ENCODE data around the gene CALD1. TPM values are rescaled to one million over a fixed set of nuclear protein-coding genes. Genes with fewer than 3 reads are reported as not detected.

Gene CALD1
- total RNA-seq, 1 donor from 2014 or later: 230 TPM

DNA sequence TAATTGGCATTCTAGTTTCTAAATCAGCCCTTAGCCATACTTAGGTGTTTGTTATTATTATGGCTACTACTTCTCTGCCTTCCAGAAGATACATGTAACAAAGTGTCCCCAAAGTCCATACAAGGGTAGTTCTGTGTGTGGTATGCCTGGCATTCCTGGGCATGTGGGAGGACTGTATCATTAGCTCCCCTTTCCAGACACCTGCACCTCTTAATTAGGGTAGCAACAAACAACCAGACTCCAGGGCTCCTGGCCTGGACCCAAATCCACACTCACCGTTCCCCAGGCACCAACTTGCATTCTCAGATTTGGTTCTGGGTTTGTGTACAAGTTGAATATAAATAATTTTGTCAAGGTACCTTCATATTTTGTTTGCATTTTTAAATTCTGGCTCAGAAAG is 15.5 kb upstream of the CALD1 start:
- Mint-ChIP-seq H3K4me3 (ENCODE audit: unreplicated experiment) (no peak overlapping the region), H3K9me3 (ENCODE audit: unreplicated experiment) (no peaks in the 10 kb centered on the region), H3K4me1 (ENCODE audit: unreplicated experiment) (peaks cover 8% of the 10 kb centered on the region), H3K36me3 (ENCODE audit: low read depth, unreplicated experiment) (no peaks in the 10 kb centered on the region), H3K27ac (ENCODE audit: unreplicated experiment) (no peak overlapping the region), H3K27me3 (ENCODE audit: unreplicated experiment) (peaks cover 10% of the 10 kb centered on the region)
- TF ChIP-seq, protein P1, sequence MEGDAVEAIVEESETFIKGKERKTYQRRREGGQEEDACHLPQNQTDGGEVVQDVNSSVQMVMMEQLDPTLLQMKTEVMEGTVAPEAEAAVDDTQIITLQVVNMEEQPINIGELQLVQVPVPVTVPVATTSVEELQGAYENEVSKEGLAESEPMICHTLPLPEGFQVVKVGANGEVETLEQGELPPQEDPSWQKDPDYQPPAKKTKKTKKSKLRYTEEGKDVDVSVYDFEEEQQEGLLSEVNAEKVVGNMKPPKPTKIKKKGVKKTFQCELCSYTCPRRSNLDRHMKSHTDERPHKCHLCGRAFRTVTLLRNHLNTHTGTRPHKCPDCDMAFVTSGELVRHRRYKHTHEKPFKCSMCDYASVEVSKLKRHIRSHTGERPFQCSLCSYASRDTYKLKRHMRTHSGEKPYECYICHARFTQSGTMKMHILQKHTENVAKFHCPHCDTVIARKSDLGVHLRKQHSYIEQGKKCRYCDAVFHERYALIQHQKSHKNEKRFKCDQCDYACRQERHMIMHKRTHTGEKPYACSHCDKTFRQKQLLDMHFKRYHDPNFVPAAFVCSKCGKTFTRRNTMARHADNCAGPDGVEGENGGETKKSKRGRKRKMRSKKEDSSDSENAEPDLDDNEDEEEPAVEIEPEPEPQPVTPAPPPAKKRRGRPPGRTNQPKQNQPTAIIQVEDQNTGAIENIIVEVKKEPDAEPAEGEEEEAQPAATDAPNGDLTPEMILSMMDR (IDR thresholded peaks at IDR 0.05; ENCODE audit: unreplicated experiment): no peak
- no peak for DNase-seq (ENCODE audit: low spot score)

DNA sequence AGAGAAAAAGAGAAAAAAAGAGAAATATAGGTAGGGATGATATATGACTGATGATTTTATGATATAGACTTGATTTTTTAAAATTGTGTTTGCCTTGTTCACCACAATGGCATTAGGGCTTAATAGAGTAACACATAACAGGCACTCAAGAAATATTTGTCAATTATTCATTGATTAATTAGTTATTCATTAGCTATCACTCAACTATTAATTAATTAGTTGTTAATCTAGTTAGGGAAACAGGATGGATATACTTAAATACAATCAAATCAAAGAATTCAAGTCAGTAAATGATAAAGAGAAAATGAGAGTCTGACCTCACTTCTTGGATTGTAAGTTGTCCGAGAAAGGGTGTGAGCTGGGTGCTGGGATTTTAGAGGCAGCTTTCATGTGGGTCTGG is 15.1 kb upstream of the CALD1 start:
- DNase-seq (ENCODE audit: low spot score): no peak
- no peak overlapping the region for H3K27ac Mint-ChIP-seq (ENCODE audit: unreplicated experiment)
- no peaks in the 10 kb centered on the region for H3K36me3 Mint-ChIP-seq (ENCODE audit: low read depth, unreplicated experiment)
- no peaks in the 10 kb centered on the region for H3K9me3 Mint-ChIP-seq (ENCODE audit: unreplicated experiment)
- H3K4me3 Mint-ChIP-seq (ENCODE audit: unreplicated experiment): no peak overlapping the region
- H3K4me1 Mint-ChIP-seq (ENCODE audit: unreplicated experiment): peaks cover 8% of the 10 kb centered on the region
- TF ChIP-seq, protein P1 (IDR thresholded peaks at IDR 0.05; ENCODE audit: unreplicated experiment): no peak
- H3K27me3 Mint-ChIP-seq (ENCODE audit: unreplicated experiment): peaks cover 10% of the 10 kb centered on the region

DNA sequence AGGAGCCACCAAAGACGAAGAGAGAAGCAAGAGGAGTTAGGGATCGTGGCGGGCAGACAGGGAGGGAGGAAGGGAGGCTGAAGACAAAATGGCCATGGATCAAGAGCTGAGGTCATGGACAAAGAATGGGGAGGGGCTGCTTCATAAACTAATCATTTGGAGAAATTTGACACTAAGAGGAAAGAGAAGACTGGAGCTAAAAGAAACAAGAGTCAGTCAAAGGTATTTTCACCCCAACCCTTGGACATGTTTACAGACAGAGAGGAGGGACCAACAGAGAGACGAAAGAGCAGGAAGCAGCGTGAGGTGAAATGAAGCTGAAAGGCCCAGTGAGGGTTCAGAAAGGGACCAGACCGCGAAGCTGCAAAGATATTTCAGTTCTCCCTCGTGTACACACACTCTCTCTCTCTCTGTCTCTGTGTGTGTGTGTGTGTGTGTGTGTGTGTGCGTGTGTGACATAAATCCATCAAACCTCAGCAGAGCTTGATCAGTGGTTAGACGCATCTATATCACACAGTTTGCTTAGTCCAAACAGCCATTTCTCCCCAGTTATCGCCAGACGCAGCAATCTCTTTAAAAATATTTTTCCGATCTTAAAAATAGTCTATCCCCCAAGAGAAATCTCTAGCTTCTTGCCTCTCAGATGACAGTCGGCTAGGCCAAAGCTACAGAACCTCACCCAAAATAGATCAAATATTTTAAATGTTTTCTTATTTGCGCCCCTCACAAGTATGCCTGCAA is 12.5 kb upstream of the CALD1 start:
- H3K27me3 Mint-ChIP-seq (ENCODE audit: unreplicated experiment): peaks cover 8% of the 10 kb centered on the region
- no peaks in the 10 kb centered on the region for H3K9me3 Mint-ChIP-seq (ENCODE audit: unreplicated experiment)
- H3K36me3 Mint-ChIP-seq (ENCODE audit: low read depth, unreplicated experiment): no peaks in the 10 kb centered on the region
- H3K4me3 Mint-ChIP-seq (ENCODE audit: unreplicated experiment): no peak overlapping the region
- no peak for DNase-seq (ENCODE audit: low spot score)
- TF ChIP-seq, protein P1 (IDR thresholded peaks at IDR 0.05; ENCODE audit: unreplicated experiment): no peak
- H3K4me1 Mint-ChIP-seq (ENCODE audit: unreplicated experiment): peaks cover 2% of the 10 kb centered on the region
- no peak overlapping the region for H3K27ac Mint-ChIP-seq (ENCODE audit: unreplicated experiment)

DNA sequence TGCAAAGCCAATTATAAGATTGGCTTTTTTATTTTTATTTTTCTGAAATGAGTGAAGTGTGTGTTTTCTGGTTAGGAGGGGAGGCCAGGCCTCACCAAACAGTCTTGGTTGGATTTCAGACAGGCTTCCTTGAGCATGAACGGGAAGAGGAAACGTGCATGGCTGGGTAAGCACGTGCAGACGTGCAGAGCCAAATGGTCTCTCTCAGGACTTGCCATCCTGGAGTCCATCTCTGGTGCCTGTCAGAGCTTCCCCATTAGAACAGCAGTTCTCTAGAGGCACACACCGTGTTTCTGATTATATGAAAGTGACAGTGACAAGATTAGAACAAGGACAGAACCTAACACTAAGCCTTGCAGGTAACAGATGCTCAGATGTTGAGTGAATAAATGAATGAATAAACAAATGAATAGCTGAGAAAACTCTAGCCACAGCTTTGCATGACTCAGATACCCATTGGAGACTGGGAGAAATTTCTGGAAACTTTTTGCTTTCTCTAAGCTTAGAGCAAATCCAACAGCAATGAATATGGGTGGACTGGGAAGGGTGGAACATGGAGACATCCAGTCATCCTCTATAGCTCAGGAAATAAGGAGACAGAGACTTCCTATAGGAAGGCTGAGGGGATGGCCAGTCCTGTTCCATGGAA is 11.8 kb upstream of the CALD1 start:
- H3K4me1 Mint-ChIP-seq (ENCODE audit: unreplicated experiment): peaks cover 2% of the 10 kb centered on the region
- TF ChIP-seq, protein P1 (IDR thresholded peaks at IDR 0.05; ENCODE audit: unreplicated experiment): no peak

DNA sequence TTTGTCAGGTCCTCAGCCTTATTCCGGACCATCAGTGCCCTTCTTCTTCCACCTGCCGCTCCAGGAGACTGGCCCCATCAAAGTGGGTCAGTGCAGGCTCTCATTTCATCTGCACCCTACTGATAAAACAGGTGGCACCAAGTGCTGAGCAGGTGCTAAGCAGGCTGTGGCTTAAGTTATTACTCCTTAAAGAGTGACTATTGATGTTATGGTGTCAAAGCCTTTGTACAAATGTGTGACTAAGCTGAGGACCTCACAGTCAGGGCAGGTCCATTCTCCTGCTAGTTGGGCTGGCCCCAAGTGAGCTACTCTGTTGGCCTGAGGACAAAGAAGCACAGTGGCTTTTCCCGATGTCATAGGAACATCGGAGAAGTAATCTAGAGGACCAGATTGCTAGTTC is 11.2 kb upstream of the CALD1 start:
- peaks cover 8% of the 10 kb centered on the region for H3K27me3 Mint-ChIP-seq (ENCODE audit: unreplicated experiment)
- no peaks in the 10 kb centered on the region for H3K9me3 Mint-ChIP-seq (ENCODE audit: unreplicated experiment)
- H3K36me3 Mint-ChIP-seq (ENCODE audit: low read depth, unreplicated experiment): no peaks in the 10 kb centered on the region
- H3K27ac Mint-ChIP-seq (ENCODE audit: unreplicated experiment): no peak overlapping the region
- no peak for DNase-seq (ENCODE audit: low spot score)
- TF ChIP-seq, protein P1 (IDR thresholded peaks at IDR 0.05; ENCODE audit: unreplicated experiment): no peak
- H3K4me3 Mint-ChIP-seq (ENCODE audit: unreplicated experiment): no peak overlapping the region
- H3K4me1 Mint-ChIP-seq (ENCODE audit: unreplicated experiment): peaks cover 2% of the 10 kb centered on the region

More for the DNA sequence above, 11.8 kb upstream of the CALD1 start:
- Mint-ChIP-seq H3K4me3 (ENCODE audit: unreplicated experiment) (no peak overlapping the region), H3K9me3 (ENCODE audit: unreplicated experiment) (no peaks in the 10 kb centered on the region), H3K36me3 (ENCODE audit: low read depth, unreplicated experiment) (no peaks in the 10 kb centered on the region), H3K27me3 (ENCODE audit: unreplicated experiment) (peaks cover 8% of the 10 kb centered on the region), H3K27ac (ENCODE audit: unreplicated experiment) (no peak overlapping the region)
- no peak for DNase-seq (ENCODE audit: low spot score)

Data from endothelial cell (in vitro differentiated cells).